ENCODE results near the gene KCTD10. TPM values are rescaled to one million over a fixed set of nuclear protein-coding genes. Genes with fewer than 3 reads are reported as not detected.
"Not testable (repeated sequence)": the region's sequence is repeated elsewhere in the genome, so short reads cannot be mapped to it uniquely, and the experiment has no call there.

Gene KCTD10
- total RNA-seq, 6 donors from 2014 or later: 50.6 to 70.2 (median 63.0) TPM

DNA sequence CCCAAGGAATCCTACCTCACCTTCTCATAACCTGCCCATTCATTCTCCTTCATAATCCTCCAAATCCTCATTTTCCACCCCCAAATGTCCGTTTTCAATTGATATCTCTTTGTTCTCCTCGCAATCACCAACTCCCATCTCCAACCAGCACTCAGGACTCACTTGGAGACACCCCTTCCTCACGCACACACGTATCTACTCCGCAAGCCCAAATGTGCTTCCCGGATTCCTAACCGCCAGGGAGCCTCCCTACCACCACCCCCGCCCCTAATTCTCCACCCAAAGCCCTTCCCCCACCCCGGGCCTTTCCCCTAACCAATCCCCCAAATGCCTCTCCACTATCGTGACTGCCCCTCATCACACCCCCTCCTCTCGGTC is 304 bp downstream of the KCTD10 start:
- peaks cover 42 to 68% (median 48%) of the 10 kb centered on the region in 4 donors for H3K4me1 ChIP-seq
- DNase-seq (no peak), ATAC-seq (ENCODE audit: low FRiP score in 2 of 2) (peak in 1 of 2 donors; percentile 21)
- peak overlapping the region; percentile 96 to 100 (median 98) for H3K27ac ChIP-seq
- H3K9me3 ChIP-seq: no peaks in the 10 kb centered on the region
- peak overlapping the region; percentile 85 to 99 (median 94) for H3K4me3 ChIP-seq
- no peaks in the 10 kb centered on the region for H3K27me3 ChIP-seq
- WGBS, 2 donors: 0 to 1% methylated on average over 11 of the region's 11 CpGs
- peaks cover 0 to 9% (median 0%) of the 10 kb centered on the region in 4 donors for H3K36me3 ChIP-seq
- TF ChIP-seq, protein P1, sequence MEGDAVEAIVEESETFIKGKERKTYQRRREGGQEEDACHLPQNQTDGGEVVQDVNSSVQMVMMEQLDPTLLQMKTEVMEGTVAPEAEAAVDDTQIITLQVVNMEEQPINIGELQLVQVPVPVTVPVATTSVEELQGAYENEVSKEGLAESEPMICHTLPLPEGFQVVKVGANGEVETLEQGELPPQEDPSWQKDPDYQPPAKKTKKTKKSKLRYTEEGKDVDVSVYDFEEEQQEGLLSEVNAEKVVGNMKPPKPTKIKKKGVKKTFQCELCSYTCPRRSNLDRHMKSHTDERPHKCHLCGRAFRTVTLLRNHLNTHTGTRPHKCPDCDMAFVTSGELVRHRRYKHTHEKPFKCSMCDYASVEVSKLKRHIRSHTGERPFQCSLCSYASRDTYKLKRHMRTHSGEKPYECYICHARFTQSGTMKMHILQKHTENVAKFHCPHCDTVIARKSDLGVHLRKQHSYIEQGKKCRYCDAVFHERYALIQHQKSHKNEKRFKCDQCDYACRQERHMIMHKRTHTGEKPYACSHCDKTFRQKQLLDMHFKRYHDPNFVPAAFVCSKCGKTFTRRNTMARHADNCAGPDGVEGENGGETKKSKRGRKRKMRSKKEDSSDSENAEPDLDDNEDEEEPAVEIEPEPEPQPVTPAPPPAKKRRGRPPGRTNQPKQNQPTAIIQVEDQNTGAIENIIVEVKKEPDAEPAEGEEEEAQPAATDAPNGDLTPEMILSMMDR (IDR thresholded peaks at IDR 0.05): no peak
- no peak for TF ChIP-seq POLR2AphosphoS5 (IDR thresholded peaks at IDR 0.05)
- TF ChIP-seq POLR2A (IDR thresholded peaks at IDR 0.05): no peak
- TF ChIP-seq EP300 (IDR thresholded peaks at IDR 0.05): no peak

- Histone ChIP-seq H3K36me3 (peaks cover 0 to 9% (median 0%) of the 10 kb centered on the region in 4 donors), H3K27ac (peak overlapping the region; percentile 96 to 100 (median 98)), H3K4me3 (peak overlapping the region; percentile 85 to 99 (median 94)), H3K4me1 (peaks cover 42 to 74% (median 48%) of the 10 kb centered on the region in 4 donors), H3K9me3 (no peaks in the 10 kb centered on the region), H3K27me3 (no peaks in the 10 kb centered on the region)
- ATAC-seq (ENCODE audit: low FRiP score in 2 of 2) (no peak), DNase-seq (no peak)
- TF ChIP-seq POLR2AphosphoS5 (IDR thresholded peaks at IDR 0.05) (no peak), EP300 (IDR thresholded peaks at IDR 0.05) (no peak), POLR2A (IDR thresholded peaks at IDR 0.05) (no peak)
- TF ChIP-seq, protein P1 (IDR thresholded peaks at IDR 0.05): no peak
- 16 to 22% methylated on average over 19 of the region's 19 CpGs for WGBS, 2 donors
These were observed 900 bp downstream of the KCTD10 start for GRCh38 chr12:109475993-109476806.

- Histone ChIP-seq H3K27me3 (no peaks in the 10 kb centered on the region), H3K4me3 (peak overlapping the region in 1 of 4 donors; percentile 85), H3K4me1 (peaks cover 43 to 84% (median 51%) of the 10 kb centered on the region in 4 donors), H3K9me3 (no peaks in the 10 kb centered on the region), H3K27ac (peak overlapping the region in 2 of 4 donors; percentile 99 to 100), H3K36me3 (peaks cover 0 to 12% (median 0%) of the 10 kb centered on the region in 4 donors)
- 86 to 91% methylated on average over 7 of the region's 7 CpGs for WGBS, 2 donors
- DNase-seq: no peak
- no peak for ATAC-seq (ENCODE audit: low FRiP score in 2 of 2)
- TF ChIP-seq EP300 (IDR thresholded peaks at IDR 0.05) (no peak), POLR2AphosphoS5 (IDR thresholded peaks at IDR 0.05) (no peak), POLR2A (IDR thresholded peaks at IDR 0.05) (no peak)
- TF ChIP-seq, protein P1 (IDR thresholded peaks at IDR 0.05): no peak
These were observed 2.0 kb downstream of the KCTD10 start for GRCh38 chr12:109475121-109475520.

DNA sequence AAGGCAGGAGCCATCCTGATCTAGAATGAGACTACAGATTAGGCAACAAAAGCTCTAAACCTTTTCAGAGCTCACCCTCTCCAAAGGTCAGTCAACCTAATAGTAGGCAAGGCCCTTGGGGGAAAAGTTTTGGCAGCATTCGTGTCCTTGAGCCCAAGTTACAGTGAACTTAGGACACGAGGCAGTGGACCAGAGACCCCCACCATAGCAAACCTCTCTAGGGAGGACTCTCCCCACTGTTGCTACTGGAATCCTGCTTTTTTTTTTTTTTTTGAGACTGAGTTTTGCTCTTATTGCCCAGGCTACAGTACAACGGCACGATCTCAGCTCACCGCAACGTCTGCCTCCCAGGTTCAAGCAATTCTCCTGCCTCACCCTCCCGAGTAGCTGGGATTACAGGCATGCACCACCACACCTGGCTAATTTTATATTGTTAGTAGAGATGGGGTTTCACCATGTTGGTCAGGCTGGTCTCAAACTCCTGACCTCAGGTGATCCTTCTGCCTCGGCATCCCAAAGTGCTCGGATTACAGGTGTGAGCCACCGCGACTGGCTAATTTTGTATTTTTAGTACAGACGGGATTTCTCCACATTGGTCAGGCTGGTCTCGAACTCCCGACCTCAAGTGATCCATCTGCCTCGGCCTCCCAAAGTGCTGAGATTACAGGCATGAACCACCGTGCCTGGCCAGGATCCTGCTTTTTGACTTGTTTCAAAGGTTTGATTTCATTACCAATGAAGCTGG is 3.4 kb downstream of the KCTD10 start:
- H3K4me1 ChIP-seq: peaks cover 45 to 87% (median 53%) of the 10 kb centered on the region in 4 donors

GRCh38 chr12:109473006-109473405 is 4.1 kb downstream of the KCTD10 start:
- H3K36me3 ChIP-seq: peaks cover 0 to 32% (median 12%) of the 10 kb centered on the region in 4 donors
- H3K27ac ChIP-seq: peak overlapping the region in 2 of 4 donors; percentile 11 to 23
- H3K4me3 ChIP-seq: no peak overlapping the region
- ATAC-seq (ENCODE audit: low FRiP score in 2 of 2): no peak
- H3K9me3 ChIP-seq: no peaks in the 10 kb centered on the region
- no peaks in the 10 kb centered on the region for H3K27me3 ChIP-seq
- H3K4me1 ChIP-seq: peaks cover 43 to 86% (median 52%) of the 10 kb centered on the region in 4 donors
- TF ChIP-seq POLR2A (IDR thresholded peaks at IDR 0.05): no peak
- TF ChIP-seq POLR2AphosphoS5 (IDR thresholded peaks at IDR 0.05): no peak
- TF ChIP-seq, protein P1 (IDR thresholded peaks at IDR 0.05): no peak
- TF ChIP-seq EP300 (IDR thresholded peaks at IDR 0.05): no peak
- DNase-seq: no peak
- 87 to 91% methylated on average over 3 of the region's 3 CpGs for WGBS, 2 donors

More for the DNA sequence above, 3.4 kb downstream of the KCTD10 start:
- not testable (repeated sequence) for ATAC-seq (ENCODE audit: low FRiP score in 2 of 2); DNase-seq; H3K4me3 ChIP-seq; H3K27me3 ChIP-seq; H3K9me3 ChIP-seq
- Histone ChIP-seq H3K36me3 (peaks cover 0 to 26% (median 7%) of the 10 kb centered on the region in 4 donors), H3K27ac (peak overlapping the region in 2 of 4 donors; percentile 11 to 23)
- WGBS, 2 donors: 87 to 91% methylated on average over 16 of the region's 16 CpGs
